GM18505 (cell line): ENCODE data around the gene ADSL.

Source experiments
- ATAC-seq: cut with Tn5 transposase; IDR thresholded peaks from one replicate; pipeline ENCODE4 v1.9.1; 2021; ENCODE audit not compliant: unreplicated experiment
- POLR2A ChIP-seq: IDR thresholded peaks from 4 replicates; pipeline ENCODE4 v1.6.1; 2011; ENCODE audit warnings: borderline replicate concordance; ENCODE audit not compliant: insufficient read depth, insufficient read length; ENCODE audit errors: extremely low read depth

Gene ADSL

DNA sequence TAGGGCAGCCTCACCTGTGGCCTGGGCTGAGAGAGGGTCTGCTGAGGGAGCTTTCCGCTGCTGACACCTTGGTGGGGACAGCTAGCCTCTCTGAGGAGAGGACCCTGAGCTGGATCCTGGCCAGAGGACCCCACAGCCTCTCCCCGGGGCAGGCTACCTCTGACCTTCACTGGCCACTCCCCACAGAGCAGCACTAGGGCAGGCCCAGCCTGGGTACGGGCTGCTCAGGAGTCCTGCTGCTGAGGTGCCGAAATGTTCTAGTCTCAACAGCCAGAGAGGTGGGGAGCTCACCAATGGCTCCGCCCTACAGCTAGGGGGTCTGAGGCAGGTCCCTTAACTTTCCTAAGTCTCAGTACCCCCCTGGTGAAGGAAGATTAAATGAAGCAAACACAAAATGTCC is 71.6 kb downstream of the ADSL start:
- TF ChIP-seq POLR2A, result no peak
- no peak for ATAC-seq

DNA sequence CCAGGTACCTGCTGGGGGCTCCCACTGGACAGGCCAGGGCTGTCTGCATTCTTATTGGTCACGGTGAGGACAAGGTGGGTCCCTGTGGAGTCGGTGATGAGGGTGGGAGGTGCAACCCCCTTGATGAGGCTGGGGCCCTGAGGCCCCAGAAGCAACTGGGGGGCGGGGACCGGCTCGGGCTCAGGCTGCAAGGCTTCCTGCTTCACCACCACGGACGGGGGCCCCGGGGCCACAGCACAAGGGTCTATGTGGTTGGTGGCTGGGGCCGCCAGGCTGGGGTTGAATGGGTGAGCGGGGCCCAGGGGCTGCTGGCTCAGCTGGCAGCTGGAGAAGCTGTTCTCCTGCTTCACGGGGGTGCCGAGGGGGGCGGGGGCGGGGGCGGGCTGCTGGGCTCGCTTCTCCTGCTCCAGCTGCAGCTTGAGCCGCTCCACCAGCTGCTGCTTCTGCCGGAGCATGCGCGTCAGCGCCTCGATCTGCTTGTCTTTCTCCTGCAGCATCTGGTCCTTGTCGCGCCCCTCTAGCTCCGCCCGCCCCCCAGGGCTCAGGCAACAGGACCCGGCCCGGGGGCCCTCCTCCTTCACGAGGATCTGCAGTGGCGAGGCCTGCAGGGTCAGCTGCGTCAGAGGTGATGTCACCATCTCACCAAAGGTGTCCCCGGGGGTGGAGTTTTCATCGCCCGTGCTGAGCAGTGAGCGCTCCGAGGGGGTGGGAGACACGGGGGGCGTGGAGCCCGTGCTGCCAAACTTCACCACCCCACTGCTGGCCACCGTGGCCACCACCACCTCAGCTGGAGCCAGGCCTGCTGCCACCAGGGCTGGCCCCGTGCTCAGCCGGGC is 72.3 kb downstream of the ADSL start:
- ATAC-seq, result no peak
- TF ChIP-seq POLR2A, result no peak

DNA sequence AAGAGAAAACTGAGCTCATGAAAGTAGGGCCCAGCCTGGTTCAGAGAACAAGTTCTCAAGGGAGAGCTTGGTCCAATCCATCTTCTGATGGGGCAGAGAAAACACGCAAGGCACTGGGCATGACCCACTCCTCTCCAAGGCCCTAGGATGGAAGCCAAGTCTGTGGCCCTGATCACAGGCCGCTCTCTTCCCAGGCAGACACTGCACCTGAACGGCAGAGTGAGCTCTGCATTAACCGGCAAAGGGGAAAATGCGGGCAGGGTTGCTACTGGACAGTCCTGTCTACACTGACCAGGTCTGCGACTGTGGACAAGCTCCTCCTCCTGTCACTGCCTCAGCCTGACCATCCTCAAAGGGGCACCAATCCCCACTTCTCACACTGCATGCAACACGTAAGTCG is 73.4 kb downstream of the ADSL start:
- TF ChIP-seq POLR2A, result no peak
- ATAC-seq, result no peak

DNA sequence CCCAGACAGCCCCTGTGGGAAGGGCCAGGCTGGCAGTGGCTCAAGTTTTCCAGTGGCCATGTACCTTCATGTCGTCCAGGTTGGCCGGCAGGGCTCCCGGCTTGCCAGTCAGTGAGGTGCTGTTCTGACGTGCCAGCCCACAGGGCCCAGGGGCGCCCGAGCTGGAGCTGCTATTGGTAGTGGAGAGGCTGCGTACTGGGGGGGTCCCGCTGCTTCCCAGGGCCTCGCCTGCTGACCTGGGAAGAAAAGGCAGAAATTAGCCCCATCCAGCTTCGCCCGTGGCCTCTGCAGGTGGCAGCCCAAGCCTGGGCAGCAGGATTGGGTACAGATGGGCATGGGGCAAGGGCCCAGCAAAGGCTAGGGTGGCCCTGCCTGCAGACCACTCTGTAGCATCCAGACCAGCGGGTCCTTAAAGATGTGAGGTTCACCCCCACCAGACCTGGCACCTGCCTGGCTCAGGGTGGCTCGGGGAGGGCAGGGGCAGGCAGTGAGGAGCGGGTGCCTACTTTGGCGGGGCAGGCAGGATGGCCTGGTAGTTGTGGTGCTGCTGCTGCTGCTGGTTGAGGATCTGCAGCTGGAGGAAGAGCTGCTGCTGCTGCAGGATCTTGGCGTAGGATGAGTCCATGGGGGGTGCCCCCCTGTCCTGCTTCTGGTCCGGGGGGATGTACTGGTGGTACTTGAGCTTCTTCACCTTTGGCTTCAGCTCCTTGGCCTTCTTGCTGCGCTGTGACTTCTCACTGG is 74.2 kb downstream of the ADSL start:
- ATAC-seq, result no peak
- TF ChIP-seq POLR2A, result no peak

DNA sequence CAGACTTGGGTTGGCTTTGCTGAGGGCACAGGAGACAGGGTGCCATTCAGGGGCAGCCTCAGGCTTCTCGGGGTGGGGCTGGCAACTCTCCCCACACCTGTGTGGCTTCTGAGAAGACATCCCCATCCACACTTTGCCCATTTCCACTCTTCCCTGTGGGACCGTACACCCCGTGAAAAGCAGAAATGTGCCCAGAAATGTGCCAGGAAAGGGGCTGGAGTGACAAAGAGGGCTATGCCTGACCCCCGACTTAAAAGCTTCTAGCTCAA is 74.7 kb downstream of the ADSL start:
- no peak for TF ChIP-seq POLR2A
- ATAC-seq, result no peak

DNA sequence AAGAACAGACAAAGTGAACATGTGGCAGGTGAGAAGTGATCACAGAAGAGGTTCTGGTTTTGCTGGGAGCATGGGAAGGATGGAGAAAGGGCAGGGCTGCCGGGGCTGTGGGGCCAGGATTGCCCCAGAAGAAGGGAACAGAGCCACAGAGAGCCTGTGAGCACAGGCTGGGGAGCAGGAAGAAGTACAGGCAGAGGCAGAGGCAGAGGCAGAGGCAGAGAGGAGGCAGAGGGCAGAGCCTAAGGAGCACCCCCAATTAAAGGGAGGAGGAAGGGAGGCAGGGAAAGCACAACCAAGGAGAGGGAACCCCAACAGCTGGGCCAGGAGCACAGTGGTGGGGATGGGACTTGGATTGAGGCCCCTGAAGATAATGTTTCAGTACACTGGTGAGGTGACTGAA is 75.6 kb downstream of the ADSL start:
- no peak for ATAC-seq
- no peak for TF ChIP-seq POLR2A

DNA sequence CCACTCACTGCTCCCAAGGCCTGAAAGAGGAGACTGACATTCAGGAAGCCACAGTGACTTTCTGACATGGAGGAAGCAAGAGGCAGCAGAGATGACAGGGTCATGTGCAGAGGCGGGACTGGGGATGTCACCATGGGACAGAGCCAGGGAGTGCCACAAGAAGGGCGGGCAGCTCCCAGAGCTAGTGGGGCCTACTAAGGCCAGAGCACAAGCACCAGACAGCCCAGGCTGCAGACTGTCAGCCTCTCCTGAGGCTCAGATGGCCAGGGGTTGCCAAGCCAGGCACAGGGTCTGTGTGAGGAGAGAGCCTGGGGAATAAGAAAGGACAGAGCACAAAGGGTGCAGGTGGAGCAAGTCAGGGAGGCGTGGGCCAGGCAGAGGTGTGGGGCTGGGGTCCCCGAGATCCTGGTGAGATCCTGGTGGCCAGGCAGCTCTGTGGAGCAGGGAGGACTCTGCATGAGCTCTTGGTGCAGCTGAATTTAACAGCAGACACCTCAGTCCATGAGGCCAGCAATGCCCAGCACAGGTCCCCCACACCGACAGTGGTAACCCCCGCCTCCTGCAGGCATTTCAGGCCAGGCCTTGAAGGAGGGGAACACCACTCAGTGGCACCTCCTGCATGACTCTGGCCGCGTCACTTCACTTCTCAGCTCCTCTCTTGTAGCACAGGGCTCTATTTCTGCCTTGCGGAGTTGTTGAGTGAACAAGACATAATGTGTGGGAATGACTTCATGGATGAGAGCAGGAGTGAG is 76.4 kb downstream of the ADSL start:
- ATAC-seq, result no peak
- no peak for TF ChIP-seq POLR2A

DNA sequence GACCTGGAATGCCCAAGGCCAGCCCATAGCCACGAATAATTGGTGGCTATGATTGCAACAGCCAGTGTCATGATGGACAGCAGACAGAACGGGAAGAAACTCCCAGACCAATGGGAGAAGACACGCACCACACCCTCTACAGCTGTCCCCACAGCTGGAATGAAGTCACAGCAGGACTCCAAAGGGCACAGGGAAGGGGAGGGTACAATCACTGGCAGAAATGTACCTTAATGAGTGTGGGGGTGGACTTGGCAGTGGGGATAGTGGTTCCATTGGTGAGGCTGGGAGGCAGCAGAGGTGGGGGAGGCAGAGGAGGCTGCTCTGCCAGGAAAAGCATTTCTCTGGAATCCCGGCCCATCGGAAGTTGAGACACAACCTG is 77.0 kb downstream of the ADSL start:
- ATAC-seq, result no peak

DNA sequence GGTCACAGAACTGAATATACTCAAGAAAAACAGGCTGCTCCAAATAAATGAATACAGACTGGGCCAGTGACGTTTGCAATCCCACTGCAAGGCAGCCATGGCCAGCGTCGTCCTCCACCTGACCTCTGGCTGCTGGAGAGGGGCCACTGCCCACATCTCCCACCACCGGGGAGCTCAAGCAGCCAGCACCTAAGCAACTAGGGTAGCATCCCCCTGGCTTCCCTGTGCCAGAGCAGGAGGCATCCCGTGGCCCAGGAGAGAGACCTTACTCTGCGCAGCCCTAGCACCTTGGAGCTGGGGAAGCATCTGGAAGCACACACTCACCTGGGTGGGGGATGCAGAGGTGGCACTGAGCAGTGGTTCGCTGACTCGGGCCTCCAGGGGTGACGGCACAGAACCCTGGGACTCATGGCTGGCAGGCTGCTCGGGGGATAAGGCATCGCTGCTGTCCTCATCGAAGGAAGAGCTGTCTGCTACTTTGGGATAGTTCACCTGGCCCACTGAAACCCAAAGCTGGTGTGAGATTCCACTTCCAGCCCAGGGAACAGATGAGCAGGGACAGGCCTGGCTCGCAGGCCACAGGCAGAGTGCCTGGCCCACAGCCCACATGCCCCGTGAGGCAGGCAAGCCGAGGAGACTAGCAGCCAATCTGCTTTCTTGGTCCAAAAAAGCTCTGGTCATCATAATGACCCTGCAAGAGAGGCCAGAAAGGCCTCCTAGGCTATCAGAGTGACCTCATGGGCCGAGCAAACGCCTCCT is 77.8 kb downstream of the ADSL start:
- TF ChIP-seq POLR2A, result no peak

More for the DNA sequence above, 77.0 kb downstream of the ADSL start:
- no peak for TF ChIP-seq POLR2A

DNA sequence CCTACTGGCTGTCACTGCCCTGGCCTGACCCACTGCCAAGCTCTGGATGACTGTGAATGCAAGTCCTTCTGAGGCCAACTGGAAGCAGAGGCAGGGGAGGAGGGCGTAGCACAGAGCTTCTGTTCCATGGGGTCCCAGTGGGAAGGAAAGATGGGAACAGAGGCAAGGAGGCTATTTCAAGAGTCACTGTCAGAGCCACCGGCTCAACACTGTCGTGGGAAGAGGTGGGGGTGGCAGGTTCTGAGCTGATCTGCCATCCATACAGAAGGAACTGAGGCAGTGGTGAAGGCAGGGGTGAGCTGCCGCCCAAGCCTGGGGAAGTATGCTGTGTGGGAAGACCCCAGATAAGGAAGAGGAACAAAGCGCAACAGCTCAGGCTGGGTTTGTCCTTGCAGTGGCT is 78.8 kb downstream of the ADSL start:
- no peak for TF ChIP-seq POLR2A
- no peak for ATAC-seq

More for the DNA sequence above, 77.8 kb downstream of the ADSL start:
- no peak for ATAC-seq

DNA sequence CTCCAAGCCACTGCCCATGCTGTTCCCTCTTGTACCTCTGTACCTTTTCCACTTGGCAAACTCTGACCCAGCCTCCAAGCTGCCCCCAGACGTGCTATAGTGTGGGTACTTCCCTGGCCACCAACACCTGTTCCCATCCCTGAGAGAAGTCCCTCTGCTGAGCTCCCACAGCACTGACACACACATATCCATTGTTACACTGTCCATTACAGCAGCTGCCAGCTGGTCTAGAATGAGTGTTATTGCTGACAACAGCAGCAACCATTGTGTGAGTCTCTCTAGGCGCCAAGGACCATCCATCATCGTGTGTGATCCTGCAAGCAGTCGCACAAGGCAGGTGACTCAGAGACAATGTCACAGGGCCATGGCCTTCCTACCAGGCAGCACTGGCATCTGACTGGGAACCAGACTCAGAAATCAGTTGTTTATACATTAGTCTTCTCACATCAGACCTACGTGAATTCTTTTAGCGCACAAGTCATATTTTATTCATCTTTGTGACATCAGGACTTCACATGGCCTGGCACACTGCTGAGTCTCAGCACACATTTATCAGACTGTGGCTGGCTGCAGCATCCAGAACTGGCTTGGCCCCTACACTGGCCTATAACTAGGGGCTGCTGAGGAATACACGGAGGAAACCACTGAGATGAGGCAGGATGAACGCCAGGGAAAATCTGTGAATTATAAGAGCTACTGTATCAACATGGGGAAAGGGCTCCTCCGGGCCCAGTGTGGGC is 80.5 kb downstream of the ADSL start:
- no peak for ATAC-seq
- TF ChIP-seq POLR2A, result no peak

DNA sequence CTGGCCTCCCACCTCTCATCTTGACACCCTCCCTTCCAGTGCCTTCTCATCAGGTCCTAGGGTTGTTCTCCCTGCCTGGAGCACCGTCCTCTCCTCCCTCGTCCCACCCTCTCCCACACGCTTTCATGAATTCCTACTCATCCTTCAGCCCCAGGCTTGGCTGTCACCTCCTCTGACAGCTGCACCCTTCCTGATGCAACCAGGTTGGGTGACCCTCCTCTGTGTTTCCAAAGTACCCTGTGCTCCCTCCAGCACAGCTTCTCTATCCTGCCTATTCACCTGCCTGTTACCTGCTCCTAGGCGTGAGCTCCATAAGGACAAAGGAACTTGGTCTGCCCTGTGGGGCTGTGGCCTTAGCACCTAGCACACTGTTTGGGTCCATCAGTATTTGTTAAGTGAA is 82.5 kb downstream of the ADSL start:
- ATAC-seq, result no peak
- no peak for TF ChIP-seq POLR2A
